Stimulated activated CD4-positive, alpha-beta T cell treated with anti-CD3 and anti-CD28 coated beads, Interleukin-15, amount 100 ng/mL, for 1 hour (primary cell): ENCODE results near the gene PTPRD.

Experiments
- DNase-seq, 2 donors: peaks; one replicate each; pipeline ENCODE4 v3.0.0-alpha.2; 2020; ENCODE audit warnings: low read depth in 1 of 2, low spot score in 1 of 2

PTPRD gene

GRCh38 chr9:9623506-9623905, 989.3 kb downstream of the PTPRD start:
- no peak for DNase-seq

GRCh38 chr9:9621355-9621940, 991.4 kb downstream of the PTPRD start:
- no peak for DNase-seq

- DNase-seq = no peak
These were observed 992.1 kb downstream of the PTPRD start for GRCh38 chr9:9620736-9621135.

- no peak for DNase-seq
These were observed 997.7 kb downstream of the PTPRD start for GRCh38 chr9:9615086-9615485.

- no peak for DNase-seq
These were observed 998.2 kb downstream of the PTPRD start for GRCh38 chr9:9614607-9615006.

GRCh38 chr9:9612755-9613154, 1000.0 kb downstream of the PTPRD start:
- no peak for DNase-seq

- no peak for DNase-seq
These were observed 1000.5 kb downstream of the PTPRD start for GRCh38 chr9:9612270-9612669.

GRCh38 chr9:9605681-9606080, 1007.1 kb downstream of the PTPRD start:
- no peak for DNase-seq

GRCh38 chr9:9603345-9603744, 1009.5 kb downstream of the PTPRD start:
- no peak for DNase-seq

GRCh38 chr9:9598723-9599122, 1014.1 kb downstream of the PTPRD start:
- no peak for DNase-seq

- DNase-seq = no peak
These were observed 1020.7 kb downstream of the PTPRD start for GRCh38 chr9:9592104-9592503.

GRCh38 chr9:9585920-9586319, 1026.9 kb downstream of the PTPRD start:
- no peak for DNase-seq

GRCh38 chr9:9574080-9574479, 1038.7 kb downstream of the PTPRD start:
- no peak for DNase-seq

- DNase-seq = no peak
These were observed 1047.1 kb downstream of the PTPRD start for GRCh38 chr9:9565700-9566099.

GRCh38 chr9:9563817-9564216, 1049.0 kb downstream of the PTPRD start:
- DNase-seq = no peak

- no peak for DNase-seq
These were observed 1052.3 kb downstream of the PTPRD start for GRCh38 chr9:9560382-9561035.

GRCh38 chr9:9558907-9559306, 1053.9 kb downstream of the PTPRD start:
- no peak for DNase-seq

- no peak for DNase-seq
These were observed 1054.9 kb downstream of the PTPRD start for GRCh38 chr9:9557804-9558334.

GRCh38 chr9:9556865-9557803, 1055.7 kb downstream of the PTPRD start:
- no peak for DNase-seq

GRCh38 chr9:9552665-9553064, 1060.1 kb downstream of the PTPRD start:
- no peak for DNase-seq

GRCh38 chr9:9538766-9539165, 1074.0 kb downstream of the PTPRD start:
- DNase-seq = no peak

- no peak for DNase-seq
These were observed 1074.4 kb downstream of the PTPRD start for GRCh38 chr9:9538356-9538755.
